Measurements from ENCODE around the gene KAZALD1.

DNA sequence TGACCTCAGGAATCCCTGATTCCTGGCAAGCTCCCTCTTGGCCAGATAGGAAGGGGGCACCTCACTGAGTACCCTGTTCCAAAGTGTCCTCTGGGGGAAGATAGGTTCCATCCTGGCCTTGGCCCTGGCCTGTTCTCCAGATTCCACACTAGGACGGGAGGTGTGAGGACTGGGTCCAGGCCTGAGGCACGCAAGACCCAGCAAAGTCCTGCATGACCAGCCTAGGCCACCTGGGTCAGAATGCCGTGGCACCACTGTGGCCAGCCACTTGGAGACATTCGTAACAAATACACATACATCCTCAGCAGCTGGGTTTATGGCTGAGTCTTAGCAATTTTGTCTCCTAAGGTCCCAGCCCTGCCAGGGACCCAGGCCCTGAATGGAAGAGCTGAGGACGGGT lies 46.0 kb downstream of the KAZALD1 start:
- TF ChIP-seq RXRA (IDR thresholded peaks at IDR 0.05; ENCODE audit: borderline replicate concordance, low read depth): no peak
- no peak for TF ChIP-seq GATA2 (CRISPR knock-in tag; IDR thresholded peaks at IDR 0.05)
- TF ChIP-seq REST (IDR thresholded peaks at IDR 0.05; ENCODE audit: low read depth, low read length): no peak
- TF ChIP-seq POLR2AphosphoS5 (IDR thresholded peaks at IDR 0.05; ENCODE audit: low read depth, low read length): no peak
- TF ChIP-seq, protein P1, sequence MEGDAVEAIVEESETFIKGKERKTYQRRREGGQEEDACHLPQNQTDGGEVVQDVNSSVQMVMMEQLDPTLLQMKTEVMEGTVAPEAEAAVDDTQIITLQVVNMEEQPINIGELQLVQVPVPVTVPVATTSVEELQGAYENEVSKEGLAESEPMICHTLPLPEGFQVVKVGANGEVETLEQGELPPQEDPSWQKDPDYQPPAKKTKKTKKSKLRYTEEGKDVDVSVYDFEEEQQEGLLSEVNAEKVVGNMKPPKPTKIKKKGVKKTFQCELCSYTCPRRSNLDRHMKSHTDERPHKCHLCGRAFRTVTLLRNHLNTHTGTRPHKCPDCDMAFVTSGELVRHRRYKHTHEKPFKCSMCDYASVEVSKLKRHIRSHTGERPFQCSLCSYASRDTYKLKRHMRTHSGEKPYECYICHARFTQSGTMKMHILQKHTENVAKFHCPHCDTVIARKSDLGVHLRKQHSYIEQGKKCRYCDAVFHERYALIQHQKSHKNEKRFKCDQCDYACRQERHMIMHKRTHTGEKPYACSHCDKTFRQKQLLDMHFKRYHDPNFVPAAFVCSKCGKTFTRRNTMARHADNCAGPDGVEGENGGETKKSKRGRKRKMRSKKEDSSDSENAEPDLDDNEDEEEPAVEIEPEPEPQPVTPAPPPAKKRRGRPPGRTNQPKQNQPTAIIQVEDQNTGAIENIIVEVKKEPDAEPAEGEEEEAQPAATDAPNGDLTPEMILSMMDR (IDR thresholded peaks at IDR 0.05): no peak
- TF ChIP-seq EZH2phosphoT487 (IDR thresholded peaks at IDR 0.05; ENCODE audit: borderline replicate concordance, low read depth): no peak
- TF ChIP-seq RCOR1 (IDR thresholded peaks at IDR 0.05; ENCODE audit: low read length): no peak
- TF ChIP-seq YY1 (IDR thresholded peaks at IDR 0.05; ENCODE audit: low read depth): no peak
- TF ChIP-seq SMC3 (IDR thresholded peaks at IDR 0.05; ENCODE audit: low read depth, low read length): no peak
- TF ChIP-seq NRF1 (IDR thresholded peaks at IDR 0.05; ENCODE audit: low read depth, low read length): no peak
- no peak for TF ChIP-seq MXI1 (IDR thresholded peaks at IDR 0.05; ENCODE audit: low read depth, low read length)
- no peak for TF ChIP-seq GABPA (IDR thresholded peaks at IDR 0.05; ENCODE audit: low read depth)

Data from SK-N-SH (cell line).